HepG2 (cell line): ENCODE results near the gene CST4. TPM values are rescaled to one million over a fixed set of nuclear protein-coding genes. Genes with fewer than 3 reads are reported as not detected.

Source experiments
- CEBPB ChIP-seq: IDR thresholded peaks from 2 replicates; pipeline ENCODE4 v1.6.1; 2011; ENCODE audit warnings: low read depth, low read length, improper control_type of control experiment, borderline replicate concordance
- ELF3 ChIP-seq: IDR thresholded peaks from 2 replicates; pipeline ENCODE4 v1.6.1; 2016; ENCODE audit warnings: missing genetic modification reagents, missing compliant biosample characterization
- FOXC1 ChIP-seq: sonication (generic); formaldehyde crosslinking; IDR thresholded peaks from 2 replicates; pipeline ENCODE4 v1.8.0; 2022; ENCODE audit warnings: mild to moderate bottlenecking, missing genetic modification reagents, borderline replicate concordance
- FOXO1 ChIP-seq: sonication (generic); formaldehyde crosslinking; IDR thresholded peaks from 2 replicates; pipeline ENCODE4 v1.4.0; 2020; ENCODE audit warnings: missing genetic modification reagents
- FOXP1 ChIP-seq, 2 experiments: fragments of 450-650 bp in 1 of 2; IDR thresholded peaks; 2 replicates each; pipeline ENCODE4 v1.6.1; 2017 to 2018; ENCODE audit warnings: antibody characterized with exemption in 1 of 2
- GTF2F1 ChIP-seq: fragments of 150-350 bp; IDR thresholded peaks from 2 replicates; pipeline ENCODE4 v1.6.1; 2014; ENCODE audit warnings: low read length
- HHEX ChIP-seq: IDR thresholded peaks from 2 replicates; pipeline ENCODE4 v1.6.1; 2016; ENCODE audit warnings: control low read depth
- KLF12 ChIP-seq: sonication (generic); formaldehyde crosslinking; IDR thresholded peaks from 2 replicates; pipeline ENCODE4 v1.4.0; 2020; ENCODE audit warnings: missing genetic modification reagents, borderline replicate concordance
- MEF2D ChIP-seq: sonication (generic); formaldehyde crosslinking; IDR thresholded peaks from 2 replicates; pipeline ENCODE4 v1.5.1; 2020; ENCODE audit warnings: mild to moderate bottlenecking, missing genetic modification reagents
- NFIC ChIP-seq: IDR thresholded peaks from 2 replicates; pipeline ENCODE4 v1.6.1; 2012; ENCODE audit warnings: mild to moderate bottlenecking, low read length, inconsistent platforms
- ZFP62 ChIP-seq: sonication (generic); formaldehyde crosslinking; IDR thresholded peaks from 2 replicates; pipeline ENCODE4 v1.4.0; 2020; ENCODE audit warnings: missing genetic modification reagents
- ZNF33A ChIP-seq: sonication (generic); formaldehyde crosslinking; IDR thresholded peaks from 2 replicates; pipeline ENCODE4 v1.5.1; 2020; ENCODE audit warnings: missing genetic modification reagents, mild to moderate bottlenecking, moderate library complexity, borderline replicate concordance
- ZNF605 ChIP-seq: sonication (generic); formaldehyde crosslinking; IDR thresholded peaks from 2 replicates; pipeline ENCODE4 v1.8.0; 2022; ENCODE audit warnings: mild to moderate bottlenecking, missing genetic modification reagents
- polyA plus RNA-seq, 8 experiments: library from polyadenylated mRNA; depleted of rRNA in 3 of 8; stranded (reverse) in 7 of 8; unstranded in 1 of 8; fragments of >200 nt; fragmentation: Illumina TruSeq in 4 of 8; extraction: Trizol in 4 of 8; gene quantifications; 2 replicates each; pipeline versions ENCODE4 v1.2.1 to v1.2.3, GENCODE V29; 2011 to 2016; ENCODE audit warnings: low read depth in 4 of 8, missing spikeins in 1 of 8, mixed read lengths in 1 of 8; ENCODE audit not compliant: insufficient read depth in 1 of 8
- total RNA-seq, 5 experiments: library from RNA; depleted of rRNA; stranded (reverse); fragments of >200 nt; fragmentation: Illumina TruSeq; extraction: Trizol; gene quantifications; 2 replicates each; pipeline ENCODE4 v1.2.3, GENCODE V29; 2016; ENCODE audit warnings: low read depth in 1 of 5
- TF ChIP-seq, protein P1 (sequence below): sonication (generic); formaldehyde crosslinking; IDR thresholded peaks from 2 replicates; pipeline ENCODE4 v1.4.0; 2020; ENCODE audit warnings: missing genetic modification reagents, borderline replicate concordance
- TF ChIP-seq, protein P2 (sequence below): sonication (generic); formaldehyde crosslinking; IDR thresholded peaks from 2 replicates; pipeline ENCODE4 v1.4.0; 2020; ENCODE audit warnings: missing genetic modification reagents
- TF ChIP-seq, protein P3 (sequence below): sonication (generic); formaldehyde crosslinking; IDR thresholded peaks from 2 replicates; pipeline ENCODE4 v1.4.0; 2020; ENCODE audit warnings: mild to moderate bottlenecking, low read depth, missing genetic modification reagents
- TF ChIP-seq, protein P4 (sequence below): sonication (generic); formaldehyde crosslinking; IDR thresholded peaks from 2 replicates; pipeline ENCODE4 v1.4.0; 2020; ENCODE audit warnings: missing genetic modification reagents, mild to moderate bottlenecking, borderline replicate concordance

The CST4 gene
- total and polyA plus RNA-seq, 2 of the 13 experiments (the other 11 are each of a cell fraction or from before 2014, with no cell fraction given), result not detected

DNA sequence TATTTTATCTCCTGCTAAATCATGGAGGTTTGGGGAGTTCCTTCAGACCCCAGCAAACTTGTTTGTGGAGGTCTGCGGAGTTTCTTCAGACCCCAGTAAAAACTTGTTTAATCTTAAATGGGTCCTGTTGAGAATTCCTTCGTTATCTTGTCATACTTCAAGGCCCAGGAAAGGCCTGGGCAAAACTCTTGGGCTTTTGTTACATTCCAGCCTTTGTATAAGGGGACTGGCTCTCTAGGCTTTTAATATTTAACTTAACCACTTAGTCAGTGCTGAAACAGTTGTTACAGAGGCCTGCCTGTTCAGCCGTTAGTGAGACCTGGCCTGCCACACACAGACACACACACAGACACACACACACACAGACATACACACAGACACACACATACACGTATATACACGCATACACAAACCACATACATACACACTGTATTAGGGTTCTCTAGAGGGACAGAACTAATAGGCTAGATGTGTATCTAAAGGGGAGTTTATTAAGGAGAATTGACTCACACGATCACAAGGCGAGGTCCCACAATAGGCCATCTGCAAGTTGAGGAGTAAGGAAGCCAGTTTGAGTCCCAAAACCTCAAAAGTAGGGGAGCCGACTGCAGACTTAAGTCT, 29.7 kb downstream of the CST4 start (continued):
- TF ChIP-seq, protein P1, sequence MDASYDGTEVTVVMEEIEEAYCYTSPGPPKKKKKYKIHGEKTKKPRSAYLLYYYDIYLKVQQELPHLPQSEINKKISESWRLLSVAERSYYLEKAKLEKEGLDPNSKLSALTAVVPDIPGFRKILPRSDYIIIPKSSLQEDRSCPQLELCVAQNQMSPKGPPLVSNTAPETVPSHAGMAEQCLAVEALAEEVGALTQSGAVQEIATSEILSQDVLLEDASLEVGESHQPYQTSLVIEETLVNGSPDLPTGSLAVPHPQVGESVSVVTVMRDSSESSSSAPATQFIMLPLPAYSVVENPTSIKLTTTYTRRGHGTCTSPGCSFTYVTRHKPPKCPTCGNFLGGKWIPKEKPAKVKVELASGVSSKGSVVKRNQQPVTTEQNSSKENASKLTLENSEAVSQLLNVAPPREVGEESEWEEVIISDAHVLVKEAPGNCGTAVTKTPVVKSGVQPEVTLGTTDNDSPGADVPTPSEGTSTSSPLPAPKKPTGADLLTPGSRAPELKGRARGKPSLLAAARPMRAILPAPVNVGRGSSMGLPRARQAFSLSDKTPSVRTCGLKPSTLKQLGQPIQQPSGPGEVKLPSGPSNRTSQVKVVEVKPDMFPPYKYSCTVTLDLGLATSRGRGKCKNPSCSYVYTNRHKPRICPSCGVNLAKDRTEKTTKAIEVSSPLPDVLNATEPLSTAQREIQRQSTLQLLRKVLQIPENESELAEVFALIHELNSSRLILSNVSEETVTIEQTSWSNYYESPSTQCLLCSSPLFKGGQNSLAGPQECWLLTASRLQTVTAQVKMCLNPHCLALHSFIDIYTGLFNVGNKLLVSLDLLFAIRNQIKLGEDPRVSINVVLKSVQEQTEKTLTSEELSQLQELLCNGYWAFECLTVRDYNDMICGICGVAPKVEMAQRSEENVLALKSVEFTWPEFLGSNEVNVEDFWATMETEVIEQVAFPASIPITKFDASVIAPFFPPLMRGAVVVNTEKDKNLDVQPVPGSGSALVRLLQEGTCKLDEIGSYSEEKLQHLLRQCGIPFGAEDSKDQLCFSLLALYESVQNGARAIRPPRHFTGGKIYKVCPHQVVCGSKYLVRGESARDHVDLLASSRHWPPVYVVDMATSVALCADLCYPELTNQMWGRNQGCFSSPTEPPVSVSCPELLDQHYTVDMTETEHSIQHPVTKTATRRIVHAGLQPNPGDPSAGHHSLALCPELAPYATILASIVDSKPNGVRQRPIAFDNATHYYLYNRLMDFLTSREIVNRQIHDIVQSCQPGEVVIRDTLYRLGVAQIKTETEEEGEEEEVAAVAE (CRISPR knock-in tag), result no peak
- TF ChIP-seq ZFP62 (no peak), ELF3 (CRISPR knock-in tag) (peak; percentile 45; the same call in 1 of the 2 replicates), FOXO1 (0 out of 2 replicates have a peak, but pooled peaks have one; percentile 36), GTF2F1 (no peak), FOXP1 (IDR thresholded peaks at IDR 0.05) (no peak; the same call in 1 of the 2 replicates), FOXP1 (CRISPR knock-in tag; IDR thresholded peaks at IDR 0.05) (peak; percentile 63; the same call in 1 of the 2 replicates), CEBPB (no peak), HHEX (CRISPR knock-in tag) (no peak), MEF2D (CRISPR knock-in tag) (no peak; the same call in 1 of the 2 replicates), ZNF33A (CRISPR knock-in tag) (no peak), KLF12 (CRISPR knock-in tag) (no peak), FOXC1 (peak; percentile 71; the same call in 1 of the 2 replicates), NFIC (peak; percentile 12; the same call in 1 of the 2 replicates), ZNF605 (CRISPR knock-in tag) (0 out of 2 replicates have a peak, but pooled peaks have one; percentile 35)
- TF ChIP-seq, protein P2, sequence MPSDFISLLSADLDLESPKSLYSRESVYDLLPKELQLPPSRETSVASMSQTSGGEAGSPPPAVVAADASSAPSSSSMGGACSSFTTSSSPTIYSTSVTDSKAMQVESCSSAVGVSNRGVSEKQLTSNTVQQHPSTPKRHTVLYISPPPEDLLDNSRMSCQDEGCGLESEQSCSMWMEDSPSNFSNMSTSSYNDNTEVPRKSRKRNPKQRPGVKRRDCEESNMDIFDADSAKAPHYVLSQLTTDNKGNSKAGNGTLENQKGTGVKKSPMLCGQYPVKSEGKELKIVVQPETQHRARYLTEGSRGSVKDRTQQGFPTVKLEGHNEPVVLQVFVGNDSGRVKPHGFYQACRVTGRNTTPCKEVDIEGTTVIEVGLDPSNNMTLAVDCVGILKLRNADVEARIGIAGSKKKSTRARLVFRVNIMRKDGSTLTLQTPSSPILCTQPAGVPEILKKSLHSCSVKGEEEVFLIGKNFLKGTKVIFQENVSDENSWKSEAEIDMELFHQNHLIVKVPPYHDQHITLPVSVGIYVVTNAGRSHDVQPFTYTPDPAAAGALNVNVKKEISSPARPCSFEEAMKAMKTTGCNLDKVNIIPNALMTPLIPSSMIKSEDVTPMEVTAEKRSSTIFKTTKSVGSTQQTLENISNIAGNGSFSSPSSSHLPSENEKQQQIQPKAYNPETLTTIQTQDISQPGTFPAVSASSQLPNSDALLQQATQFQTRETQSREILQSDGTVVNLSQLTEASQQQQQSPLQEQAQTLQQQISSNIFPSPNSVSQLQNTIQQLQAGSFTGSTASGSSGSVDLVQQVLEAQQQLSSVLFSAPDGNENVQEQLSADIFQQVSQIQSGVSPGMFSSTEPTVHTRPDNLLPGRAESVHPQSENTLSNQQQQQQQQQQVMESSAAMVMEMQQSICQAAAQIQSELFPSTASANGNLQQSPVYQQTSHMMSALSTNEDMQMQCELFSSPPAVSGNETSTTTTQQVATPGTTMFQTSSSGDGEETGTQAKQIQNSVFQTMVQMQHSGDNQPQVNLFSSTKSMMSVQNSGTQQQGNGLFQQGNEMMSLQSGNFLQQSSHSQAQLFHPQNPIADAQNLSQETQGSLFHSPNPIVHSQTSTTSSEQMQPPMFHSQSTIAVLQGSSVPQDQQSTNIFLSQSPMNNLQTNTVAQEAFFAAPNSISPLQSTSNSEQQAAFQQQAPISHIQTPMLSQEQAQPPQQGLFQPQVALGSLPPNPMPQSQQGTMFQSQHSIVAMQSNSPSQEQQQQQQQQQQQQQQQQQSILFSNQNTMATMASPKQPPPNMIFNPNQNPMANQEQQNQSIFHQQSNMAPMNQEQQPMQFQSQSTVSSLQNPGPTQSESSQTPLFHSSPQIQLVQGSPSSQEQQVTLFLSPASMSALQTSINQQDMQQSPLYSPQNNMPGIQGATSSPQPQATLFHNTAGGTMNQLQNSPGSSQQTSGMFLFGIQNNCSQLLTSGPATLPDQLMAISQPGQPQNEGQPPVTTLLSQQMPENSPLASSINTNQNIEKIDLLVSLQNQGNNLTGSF (CRISPR knock-in tag), result no peak
- TF ChIP-seq, protein P3, sequence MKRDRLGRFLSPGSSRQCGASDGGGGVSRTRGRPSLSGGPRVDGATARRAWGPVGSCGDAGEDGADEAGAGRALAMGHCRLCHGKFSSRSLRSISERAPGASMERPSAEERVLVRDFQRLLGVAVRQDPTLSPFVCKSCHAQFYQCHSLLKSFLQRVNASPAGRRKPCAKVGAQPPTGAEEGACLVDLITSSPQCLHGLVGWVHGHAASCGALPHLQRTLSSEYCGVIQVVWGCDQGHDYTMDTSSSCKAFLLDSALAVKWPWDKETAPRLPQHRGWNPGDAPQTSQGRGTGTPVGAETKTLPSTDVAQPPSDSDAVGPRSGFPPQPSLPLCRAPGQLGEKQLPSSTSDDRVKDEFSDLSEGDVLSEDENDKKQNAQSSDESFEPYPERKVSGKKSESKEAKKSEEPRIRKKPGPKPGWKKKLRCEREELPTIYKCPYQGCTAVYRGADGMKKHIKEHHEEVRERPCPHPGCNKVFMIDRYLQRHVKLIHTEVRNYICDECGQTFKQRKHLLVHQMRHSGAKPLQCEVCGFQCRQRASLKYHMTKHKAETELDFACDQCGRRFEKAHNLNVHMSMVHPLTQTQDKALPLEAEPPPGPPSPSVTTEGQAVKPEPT, result no peak
- TF ChIP-seq, protein P4, sequence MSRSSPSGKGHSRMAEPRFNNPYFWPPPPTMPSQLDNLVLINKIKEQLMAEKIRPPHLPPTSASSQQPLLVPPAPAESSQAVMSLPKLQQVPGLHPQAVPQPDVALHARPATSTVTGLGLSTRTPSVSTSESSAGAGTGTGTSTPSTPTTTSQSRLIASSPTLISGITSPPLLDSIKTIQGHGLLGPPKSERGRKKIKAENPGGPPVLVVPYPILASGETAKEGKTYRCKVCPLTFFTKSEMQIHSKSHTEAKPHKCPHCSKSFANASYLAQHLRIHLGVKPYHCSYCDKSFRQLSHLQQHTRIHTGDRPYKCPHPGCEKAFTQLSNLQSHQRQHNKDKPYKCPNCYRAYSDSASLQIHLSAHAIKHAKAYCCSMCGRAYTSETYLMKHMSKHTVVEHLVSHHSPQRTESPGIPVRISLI (CRISPR knock-in tag), result no peak
